HG03103 (cell line): Measurements from ENCODE around the gene CHRNA3.

Experiments used
- ATAC-seq: cut with Tn5 transposase; IDR thresholded peaks from one replicate; pipeline ENCODE4 v1.9.1; 2021; ENCODE audit warnings: low read depth; ENCODE audit not compliant: unreplicated experiment

The CHRNA3 gene

DNA sequence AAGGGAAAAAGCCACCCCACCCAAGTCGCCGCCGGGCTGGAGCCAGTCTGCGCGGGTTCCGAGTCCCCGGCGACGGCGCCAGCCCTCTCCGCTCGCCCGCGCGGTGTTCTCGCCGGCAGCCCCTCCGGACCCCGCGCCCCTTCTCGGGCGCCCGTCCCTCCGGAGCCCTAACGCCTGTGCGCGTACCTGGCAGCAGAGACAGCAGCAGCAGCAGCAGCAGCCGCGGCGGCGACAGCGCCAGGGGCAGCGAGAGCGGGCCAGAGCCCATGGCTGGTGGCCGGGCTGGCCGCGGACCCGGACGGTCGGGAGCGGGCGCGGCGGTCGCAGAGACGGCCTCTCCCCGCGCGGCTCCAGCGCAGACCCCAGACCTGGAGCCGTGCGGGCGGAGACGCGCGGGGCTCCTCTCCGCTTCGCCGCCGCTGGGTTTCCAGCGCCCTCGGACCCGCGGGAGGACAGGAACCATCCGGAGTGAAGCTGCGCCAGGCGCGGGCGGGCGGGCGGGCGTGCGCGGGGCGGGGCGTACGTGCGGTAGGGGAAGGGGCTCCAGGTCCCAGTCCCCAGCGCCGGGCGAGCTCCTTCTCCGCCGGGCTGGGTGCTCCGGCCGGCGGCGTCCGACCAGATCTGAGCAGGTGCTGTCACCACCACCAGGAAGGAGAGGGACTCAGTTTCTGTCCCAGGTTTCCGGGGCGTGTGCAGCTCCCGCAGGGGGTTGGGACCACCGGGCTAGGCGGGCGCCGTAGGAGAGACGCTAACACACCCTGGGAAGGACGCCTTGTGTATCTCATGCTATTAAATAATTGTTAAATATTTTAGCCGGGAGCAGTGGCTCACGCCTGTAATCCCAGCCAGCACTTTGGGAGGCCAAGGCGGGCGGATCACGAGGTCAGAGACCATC lies at the start of gene CHRNA3:
TSS of gene CHRNA3 (minus strand) at position 470 of the 895 bp plus-strand sequence. CDS start at position 268, 202 bp downstream.
- no peak for ATAC-seq

DNA sequence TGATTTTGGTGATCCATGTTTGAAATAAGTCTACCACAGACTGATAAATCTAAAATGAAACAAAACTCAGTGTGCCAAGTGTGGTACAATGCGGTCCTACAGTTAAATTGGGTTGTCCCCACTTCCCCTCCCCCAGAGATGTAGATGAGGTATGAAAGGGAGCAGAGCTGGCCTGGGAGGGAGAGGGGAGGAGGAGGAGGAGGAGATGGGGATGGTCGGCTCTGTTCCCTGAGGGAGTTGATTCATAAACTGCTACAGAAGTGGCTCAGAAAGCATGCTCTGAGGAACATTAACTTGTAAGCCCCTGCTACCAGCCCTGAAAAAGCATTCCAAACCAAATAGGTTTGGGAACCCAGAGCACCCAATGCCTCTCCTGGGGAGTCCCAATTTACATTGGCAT lies 48.2 kb upstream of the CHRNA3 start:
- ATAC-seq, result no peak

DNA sequence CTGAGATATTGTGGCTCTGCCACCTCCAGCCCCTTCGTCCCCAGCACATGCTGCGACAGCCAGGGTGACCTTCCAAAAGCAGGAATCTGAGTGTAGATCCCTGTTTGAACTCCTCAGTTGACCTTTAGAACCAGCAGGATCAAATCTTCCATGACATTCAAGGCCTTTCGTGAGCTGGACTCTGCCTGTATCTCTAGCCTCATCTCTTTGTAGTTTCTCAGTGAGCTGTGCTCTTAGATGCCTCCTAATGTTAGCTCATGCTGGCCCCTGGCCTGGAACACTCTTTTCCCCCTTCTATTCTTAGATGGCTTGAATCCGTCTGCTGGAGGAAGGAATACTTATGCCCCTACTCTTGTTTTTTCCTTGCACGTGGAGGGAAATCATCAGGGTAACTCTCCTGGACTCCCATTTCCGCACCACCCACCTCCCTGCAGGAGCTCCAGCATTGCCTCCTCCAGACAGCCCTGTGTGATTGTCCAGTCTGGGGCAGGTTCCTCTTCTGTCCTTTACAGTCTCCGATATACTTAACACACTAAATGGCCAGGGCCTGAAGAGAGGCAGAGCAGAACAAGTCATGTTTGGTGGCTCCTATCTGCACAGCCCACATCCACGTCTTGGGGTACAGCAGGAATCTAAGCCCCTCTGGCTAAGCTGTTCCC lies 46.9 kb upstream of the CHRNA3 start:
- no peak for ATAC-seq

DNA sequence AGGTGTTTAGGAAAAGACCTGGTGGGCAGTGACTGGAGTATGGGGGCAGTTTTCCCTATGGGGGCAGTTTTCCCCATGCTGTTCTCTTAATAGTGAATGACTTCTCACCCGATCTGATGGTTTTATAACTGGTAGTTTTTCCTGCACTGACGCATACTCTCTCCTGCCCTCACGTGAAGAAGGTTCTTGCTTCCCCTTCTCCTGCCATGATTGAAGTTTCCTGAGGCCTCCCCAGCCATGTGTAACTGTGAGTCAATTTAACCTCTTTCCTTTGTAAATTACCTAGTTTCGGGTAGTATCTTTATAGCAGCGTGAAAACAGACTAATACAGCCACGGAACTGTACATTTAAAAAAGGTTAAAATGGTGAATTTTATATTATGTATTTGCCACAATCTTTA lies 45.2 kb upstream of the CHRNA3 start:
- no peak for ATAC-seq

DNA sequence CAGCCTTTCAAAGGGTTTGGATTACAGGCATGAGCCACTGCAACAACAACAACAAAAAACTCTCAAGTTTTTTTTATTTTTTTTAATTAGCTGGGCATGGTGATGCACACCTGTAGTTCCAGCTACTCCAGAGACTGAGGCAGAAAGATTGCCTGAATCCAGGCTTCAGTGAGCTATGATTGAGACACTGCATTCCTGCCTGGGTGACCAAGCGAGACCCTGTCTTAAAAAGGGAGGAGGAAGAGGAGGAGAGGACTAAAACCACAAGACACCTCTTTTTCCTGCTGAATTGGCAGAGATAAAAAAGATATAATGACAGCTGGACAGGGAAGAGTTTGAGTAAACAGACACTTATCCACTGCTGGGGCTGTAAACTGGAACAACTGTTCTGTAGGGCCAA lies 42.9 kb upstream of the CHRNA3 start:
- ATAC-seq, result no peak

DNA sequence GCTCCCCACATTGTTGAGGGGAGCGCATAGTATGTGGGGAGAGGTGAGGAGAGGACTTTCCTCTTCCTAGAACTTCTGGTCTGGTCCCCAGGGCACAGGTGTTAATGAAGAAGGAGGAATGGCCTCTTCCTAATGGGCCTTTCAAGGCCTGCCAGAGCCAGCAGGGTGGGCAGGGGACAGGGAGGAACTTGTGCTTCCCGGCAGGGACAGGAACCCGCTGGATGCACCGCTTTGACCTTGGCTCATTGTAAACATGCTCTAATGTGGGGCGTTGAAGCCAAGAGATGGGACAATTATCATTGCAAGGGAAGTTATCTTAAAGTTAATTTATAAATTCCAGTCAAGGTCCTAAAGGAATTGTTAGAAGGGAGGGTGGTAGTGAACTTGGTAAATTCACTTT lies 41.2 kb upstream of the CHRNA3 start:
- ATAC-seq, result no peak

DNA sequence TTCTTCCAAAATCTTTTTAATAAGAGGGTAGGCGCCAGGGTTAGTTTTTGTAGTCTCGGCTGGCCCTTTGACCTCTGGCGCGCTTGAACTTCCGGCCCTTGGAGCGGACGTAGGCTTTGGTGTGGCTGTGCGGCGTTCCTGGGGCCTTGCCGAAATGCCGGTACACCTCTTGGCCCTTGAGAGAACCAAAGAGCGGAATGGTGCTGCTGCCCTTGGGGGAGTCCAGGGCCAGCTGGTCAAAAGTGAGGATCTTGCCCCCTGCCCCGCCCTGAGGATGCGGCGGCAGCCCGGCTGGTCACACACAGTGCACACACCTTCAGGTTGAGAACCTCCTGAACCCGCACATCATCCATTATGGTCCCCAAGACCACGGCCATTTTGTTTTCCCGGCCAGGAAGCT lies 40.2 kb upstream of the CHRNA3 start:
- ATAC-seq, result no peak

DNA sequence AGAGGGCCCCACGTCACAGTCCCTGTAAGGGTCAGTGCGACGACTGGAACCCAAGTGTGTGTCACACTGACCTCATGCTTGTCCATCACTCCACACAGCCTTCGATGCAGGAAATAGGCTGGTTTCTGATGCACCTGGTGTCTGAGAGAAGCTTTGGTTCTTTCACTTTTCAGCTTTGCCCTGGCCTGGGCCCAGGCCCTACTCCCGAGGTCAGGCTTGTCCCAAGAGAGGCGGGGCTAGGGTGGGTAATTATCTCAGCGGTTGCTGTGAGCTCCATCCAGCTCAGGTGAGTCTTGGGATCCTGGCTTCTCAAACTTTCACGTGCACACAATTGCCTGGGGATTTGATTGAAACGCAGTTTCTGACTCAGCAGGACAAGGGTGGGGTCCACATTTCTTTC lies 39.8 kb upstream of the CHRNA3 start:
- ATAC-seq, result no peak

DNA sequence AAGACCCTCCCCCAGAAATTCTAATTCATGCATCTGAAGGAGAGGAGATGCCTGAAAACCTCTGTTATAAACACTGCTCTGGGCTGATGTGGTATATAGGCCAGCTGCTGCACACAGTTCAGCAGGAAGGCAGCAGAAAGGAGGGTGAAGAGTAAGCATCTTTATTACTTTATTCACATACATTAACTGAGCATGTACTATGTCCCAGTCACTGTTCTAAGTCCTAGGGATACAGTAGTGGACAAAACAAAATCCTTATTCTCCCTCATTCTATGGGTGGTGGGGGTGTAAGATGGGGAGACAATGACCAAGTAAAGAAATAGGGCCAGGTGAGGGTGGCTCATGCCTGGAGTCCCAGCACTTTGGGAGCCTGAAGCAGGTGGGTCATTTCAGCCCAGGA lies 38.0 kb upstream of the CHRNA3 start:
- ATAC-seq, result no peak

DNA sequence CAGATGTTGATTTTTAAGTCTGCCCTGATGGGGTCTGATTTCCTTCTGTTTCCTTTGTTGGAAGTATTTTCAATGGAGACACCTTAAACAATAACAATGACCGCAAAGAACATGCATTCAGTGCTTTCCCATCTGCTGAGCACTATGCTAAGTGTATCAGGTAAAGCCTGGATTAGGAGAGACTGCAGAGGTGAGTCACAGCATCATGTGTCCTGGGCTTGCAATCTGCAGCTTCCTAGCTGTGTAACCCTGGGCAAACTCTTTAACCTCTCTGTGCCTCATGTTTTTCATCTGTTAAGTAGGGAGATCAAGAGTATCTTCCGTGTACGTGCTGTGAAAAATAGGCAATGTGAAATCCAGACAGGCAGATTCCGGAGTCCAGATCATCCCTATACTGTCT lies 33.5 kb upstream of the CHRNA3 start:
- no peak for ATAC-seq

DNA sequence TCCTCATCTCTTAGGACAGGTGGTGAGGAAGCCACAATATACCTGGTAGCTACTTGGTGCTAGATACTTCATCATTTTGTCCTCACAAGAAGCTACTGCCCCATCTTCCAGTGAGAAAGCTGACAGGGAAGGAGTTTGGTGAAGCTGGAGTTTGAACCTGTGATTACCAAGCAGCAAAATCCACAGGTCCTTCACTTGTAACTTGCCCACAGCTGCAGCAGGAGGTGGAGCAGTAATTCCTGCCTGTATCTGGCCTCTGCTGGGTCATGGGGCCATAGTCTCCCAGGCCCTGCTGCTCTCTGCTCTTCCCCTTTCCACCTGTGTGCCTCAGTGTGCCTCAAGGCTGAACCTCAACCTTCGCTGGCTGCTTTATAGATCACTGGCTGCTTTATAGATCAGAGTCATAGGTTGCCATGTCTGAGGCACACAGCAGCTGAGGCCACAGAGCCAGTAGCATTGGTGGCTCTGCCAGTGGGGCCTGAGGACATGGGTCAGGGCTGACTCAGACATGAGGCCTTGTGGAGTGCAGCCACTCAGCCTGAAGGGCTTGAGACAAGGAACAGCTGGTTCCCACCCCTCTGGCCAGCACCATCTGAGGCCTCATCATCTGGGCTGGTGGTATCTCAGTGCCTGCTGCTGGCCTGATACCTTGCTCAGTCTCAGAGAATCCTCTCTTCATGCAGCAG lies 31.3 kb upstream of the CHRNA3 start:
- no peak for ATAC-seq

DNA sequence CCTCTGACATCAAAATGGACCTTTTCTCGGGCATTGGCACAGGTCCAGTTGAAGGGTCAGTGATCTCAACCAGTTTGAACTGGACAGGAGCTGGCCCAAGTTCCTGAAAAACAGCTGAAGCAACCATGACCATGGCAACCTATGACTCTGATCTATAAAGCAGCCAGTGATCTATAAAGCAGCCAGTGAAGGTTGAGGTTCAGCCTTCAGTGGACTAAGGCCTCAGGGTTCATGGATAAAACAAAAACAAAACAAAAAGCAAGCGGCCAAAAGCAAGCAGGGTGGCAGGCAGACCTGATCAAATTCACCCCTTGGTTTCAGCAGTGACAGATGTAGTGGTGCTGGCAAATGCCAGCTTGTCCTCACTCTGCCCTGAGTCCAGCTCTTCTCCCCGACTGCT lies 30.2 kb upstream of the CHRNA3 start:
- no peak for ATAC-seq

DNA sequence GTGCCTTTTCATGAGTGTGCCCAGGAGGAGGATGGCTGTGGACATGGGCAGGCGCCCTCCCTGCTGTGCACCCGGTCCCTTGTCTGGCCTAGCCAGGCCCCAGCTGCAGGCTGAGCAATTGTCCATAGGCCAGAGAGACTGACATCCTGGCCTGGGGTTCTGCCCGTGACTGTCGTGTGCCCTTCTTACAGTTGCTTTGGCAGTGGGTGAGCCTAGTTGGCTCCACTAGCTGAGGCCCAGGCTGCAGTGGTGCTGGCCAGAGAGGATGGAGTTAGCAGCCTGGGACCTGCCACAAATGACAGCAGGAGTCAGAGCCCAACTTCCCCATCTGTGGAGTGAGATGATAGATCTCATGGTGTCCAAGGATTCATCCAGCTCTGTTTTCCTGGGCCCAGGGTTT lies 29.2 kb upstream of the CHRNA3 start:
- ATAC-seq, result no peak

DNA sequence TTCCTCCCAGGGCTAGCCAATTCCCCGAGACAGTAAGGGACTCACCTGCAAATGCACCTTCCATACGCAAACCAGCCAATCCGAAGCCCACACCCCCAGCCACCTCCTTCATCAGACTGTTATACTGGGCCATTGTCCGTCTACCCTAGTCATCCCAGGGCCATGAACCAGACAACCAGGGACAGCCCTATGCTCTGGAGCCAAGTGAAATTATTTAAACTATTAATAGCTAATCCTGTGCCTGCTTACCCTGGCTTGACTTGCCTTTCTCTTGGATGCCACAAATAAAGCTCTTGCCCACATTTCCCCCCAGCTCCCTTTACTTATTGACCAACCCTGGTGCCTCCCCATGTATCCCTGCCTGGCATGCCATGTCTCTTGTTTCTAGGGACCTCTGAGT lies 24.2 kb upstream of the CHRNA3 start:
- ATAC-seq, result no peak

DNA sequence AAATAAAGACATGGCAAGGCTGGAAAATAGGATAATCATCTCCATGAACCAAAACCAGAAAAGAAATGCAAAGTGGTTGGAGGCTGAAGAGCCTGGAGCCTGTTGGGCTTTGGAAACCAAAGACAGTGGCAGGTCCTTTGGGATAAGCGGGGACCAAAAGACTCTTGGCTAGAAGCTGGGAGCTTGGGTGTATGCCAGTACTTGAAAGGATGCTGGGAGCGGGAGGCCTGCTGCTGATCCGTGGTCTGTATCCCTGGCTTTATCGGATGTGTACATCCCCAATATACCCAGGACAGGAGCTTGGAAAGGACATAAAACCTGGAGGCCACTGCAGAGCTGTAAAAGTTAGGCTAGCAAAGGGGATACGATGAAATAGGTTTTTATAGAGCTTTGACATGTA lies 21.5 kb upstream of the CHRNA3 start:
- no peak for ATAC-seq

DNA sequence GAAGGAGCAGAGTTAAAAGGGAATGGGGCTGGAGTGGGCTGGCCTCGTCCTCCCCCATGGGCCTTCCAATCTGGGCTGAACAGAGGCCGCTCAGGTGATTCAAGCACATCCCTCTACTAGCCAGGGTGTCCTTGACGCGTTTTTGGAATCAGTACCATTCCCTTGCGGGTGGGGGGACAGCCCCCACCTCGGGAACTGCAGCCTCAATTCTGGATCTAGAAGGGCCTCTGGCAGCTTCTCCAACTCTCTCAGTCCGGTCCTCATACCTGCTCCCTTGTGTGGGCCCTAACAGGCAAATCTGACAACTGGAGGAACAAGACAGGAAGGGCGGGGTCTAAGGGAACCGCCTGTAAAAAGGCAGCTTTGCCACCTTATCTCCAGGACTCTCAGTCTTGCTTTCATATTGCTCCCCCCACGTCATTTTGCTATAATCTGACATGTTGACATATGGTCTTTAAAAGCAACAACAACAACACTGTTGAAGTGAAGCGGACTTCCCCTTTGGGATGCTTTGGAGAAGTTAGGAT lies 21.0 kb upstream of the CHRNA3 start:
- ATAC-seq, result no peak

DNA sequence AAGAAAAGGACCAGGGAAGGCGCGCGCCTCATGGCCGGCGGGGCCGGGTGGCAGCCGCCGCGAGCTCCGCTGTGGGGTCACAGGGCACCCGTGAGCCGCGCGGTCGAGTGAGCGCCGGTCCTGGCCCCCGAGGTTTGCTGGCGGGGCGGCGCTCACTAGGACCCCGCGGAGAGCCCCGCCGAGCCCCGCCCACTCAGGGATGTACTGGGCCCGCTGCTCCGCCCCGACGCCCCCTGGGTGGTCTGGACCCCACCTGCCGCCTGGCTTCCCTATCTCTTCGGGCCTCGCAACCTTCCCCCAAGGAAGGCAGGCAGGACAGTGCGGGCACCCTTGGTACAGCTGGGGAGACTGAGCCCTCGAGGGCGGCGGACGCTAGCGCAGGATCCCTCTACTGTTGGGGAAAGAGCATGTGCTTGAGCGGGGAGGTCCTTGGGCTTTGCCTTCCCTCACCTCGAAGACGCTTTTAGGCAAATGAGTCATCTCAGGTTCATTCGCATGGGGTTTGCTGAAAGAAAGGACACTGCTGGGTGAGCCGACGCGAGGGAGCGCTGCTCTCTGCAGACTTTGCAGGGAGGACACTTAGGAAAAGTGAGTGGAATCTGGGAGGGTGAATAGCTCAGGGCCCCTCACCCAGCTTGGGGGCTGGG lies 20.4 kb upstream of the CHRNA3 start, which contains the start of gene CHRNB4:
TSS of gene CHRNB4 (minus strand) at position 109 of the 647 bp plus-strand sequence. CDS start at position 32, 77 bp downstream.
- ATAC-seq, result no peak

DNA sequence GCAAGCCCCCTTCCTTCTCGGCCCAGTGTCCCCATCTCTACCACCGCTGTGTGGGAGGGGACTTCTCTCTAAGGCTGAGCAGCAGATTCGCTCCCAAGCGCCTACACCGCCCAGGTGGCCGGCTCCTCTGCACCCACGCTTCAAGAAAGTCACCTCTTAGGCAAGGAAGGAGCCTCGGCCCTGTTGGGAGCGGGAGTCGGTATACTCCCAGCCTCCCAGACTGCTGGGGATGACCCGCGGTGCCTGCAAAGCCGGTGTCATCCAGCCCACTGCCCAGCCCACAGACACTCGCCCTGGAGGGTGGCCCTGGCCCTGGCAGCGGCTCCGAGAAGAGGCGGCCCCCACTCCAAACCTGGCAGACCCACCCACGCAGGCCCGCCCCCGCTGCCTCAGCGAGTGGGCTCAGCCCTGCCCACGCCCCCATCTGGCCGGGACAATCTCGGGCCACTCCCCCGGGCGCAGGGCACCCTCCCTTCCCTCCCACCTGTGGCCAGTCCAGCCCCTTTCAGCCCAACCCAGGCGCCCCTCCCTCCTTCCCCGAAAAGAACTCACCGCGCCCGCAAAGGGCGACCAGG lies 19.8 kb upstream of the CHRNA3 start:
- no peak for ATAC-seq

DNA sequence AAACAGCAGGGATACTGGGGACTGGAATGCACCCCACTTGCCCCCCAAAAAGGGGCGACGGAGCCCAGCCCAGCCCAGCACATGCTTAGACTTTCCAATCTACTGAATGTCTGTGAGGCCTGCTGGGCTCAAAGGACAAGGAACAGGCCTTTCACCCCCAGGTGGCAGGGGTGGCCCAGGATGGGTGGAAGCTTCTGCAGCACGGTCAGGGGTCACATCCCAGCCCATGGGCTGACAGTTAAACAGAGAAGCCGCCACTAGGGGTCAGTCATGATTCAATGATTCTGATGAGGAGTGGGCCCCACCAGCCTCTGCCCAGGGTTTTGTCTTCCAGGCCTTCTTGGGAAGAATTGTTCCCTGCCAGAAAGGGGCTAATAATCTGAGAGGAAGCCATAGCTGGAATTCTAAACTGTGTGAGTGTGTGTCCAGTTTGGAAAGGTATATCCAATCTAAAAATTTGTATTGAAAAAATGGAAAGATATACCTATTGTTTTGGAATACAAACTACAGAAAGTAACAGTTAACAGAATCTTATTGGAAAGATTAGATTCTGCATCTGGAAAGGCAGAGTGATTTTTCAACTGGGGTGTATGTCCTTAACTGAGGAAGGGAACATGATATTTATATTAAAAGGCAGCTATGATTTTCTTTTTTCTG lies 18.0 kb upstream of the CHRNA3 start:
- no peak for ATAC-seq
